Measurements from ENCODE around the gene PDZRN4.

GRCh38 chr12:41438854-41439541 lies 250.9 kb downstream of the PDZRN4 start:
- no peak for TF ChIP-seq CTCF (IDR thresholded peaks at IDR 0.05)
- TF ChIP-seq POLR2A (IDR thresholded peaks at IDR 0.05) = no peak
